Lower leg skin (tissue), 3 donors: ENCODE results near the gene SLC13A3.

ENCODE experiments used
- POLR2A ChIP-seq, 2 donors: fragments of 450-650 bp; IDR thresholded peaks; one replicate each; pipeline ENCODE4 v1.6.1; 2016 to 2017; ENCODE audit warnings: antibody characterized with exemption in 2 of 2, mild to moderate bottlenecking in 1 of 2, moderate library complexity in 1 of 2
- TF ChIP-seq, protein P1 (sequence below), 3 donors: fragments of 450-650 bp; IDR thresholded peaks; one replicate each; pipeline ENCODE4 v1.5.1; 2016; ENCODE audit warnings: antibody characterized with exemption in 3 of 3, mild to moderate bottlenecking in 3 of 3, moderate library complexity in 2 of 3

DNA sequence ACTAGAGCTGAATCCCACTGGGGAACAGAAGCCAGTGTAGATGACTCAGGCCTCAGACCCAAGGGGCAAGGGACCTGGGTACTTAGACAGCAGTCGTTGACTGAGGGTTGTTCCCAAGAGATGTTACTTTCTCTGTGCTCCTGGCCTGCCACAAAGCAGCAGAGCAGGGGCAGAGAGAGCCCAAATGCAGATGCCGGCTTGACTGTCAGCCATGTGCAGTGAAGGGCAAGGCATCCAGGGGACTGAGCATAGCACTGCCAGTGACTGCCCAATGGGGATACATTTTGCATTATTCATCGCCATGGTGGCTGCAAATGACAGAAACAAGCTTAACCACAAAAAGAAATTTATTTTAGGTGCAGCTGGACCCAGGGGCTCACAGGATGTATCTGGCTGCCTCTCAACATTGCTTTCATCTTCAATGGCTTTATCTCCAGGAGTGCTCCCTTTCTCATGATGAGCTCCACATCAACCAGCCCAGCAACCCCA, 45.6 kb upstream of the SLC13A3 start:
- TF ChIP-seq POLR2A (IDR thresholded peaks at IDR 0.05) = no peak
- TF ChIP-seq, protein P1, sequence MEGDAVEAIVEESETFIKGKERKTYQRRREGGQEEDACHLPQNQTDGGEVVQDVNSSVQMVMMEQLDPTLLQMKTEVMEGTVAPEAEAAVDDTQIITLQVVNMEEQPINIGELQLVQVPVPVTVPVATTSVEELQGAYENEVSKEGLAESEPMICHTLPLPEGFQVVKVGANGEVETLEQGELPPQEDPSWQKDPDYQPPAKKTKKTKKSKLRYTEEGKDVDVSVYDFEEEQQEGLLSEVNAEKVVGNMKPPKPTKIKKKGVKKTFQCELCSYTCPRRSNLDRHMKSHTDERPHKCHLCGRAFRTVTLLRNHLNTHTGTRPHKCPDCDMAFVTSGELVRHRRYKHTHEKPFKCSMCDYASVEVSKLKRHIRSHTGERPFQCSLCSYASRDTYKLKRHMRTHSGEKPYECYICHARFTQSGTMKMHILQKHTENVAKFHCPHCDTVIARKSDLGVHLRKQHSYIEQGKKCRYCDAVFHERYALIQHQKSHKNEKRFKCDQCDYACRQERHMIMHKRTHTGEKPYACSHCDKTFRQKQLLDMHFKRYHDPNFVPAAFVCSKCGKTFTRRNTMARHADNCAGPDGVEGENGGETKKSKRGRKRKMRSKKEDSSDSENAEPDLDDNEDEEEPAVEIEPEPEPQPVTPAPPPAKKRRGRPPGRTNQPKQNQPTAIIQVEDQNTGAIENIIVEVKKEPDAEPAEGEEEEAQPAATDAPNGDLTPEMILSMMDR (IDR thresholded peaks at IDR 0.05) = no peak
